H9 (cell line): Measurements from ENCODE around the gene UTP3. TPM values are rescaled to one million over a fixed set of nuclear protein-coding genes. Genes with fewer than 3 reads are reported as not detected.

ENCODE experiments used
- DNase-seq: peaks from one replicate; pipeline ENCODE4 v3.0.0-alpha.2; 2017
- H2AFZ ChIP-seq: one replicate; pipeline ENCODE4 v1.6.1; 2013; ENCODE audit warnings: mild to moderate bottlenecking, low read length, control low read depth, moderate library complexity
- H2AK5ac ChIP-seq: 2 replicates; pipeline ENCODE4 v1.6.1; 2013; ENCODE audit warnings: low read length, control low read depth, mixed read lengths; ENCODE audit not compliant: insufficient read length
- H2BK120ac ChIP-seq: one replicate; pipeline ENCODE4 v1.6.1; 2013; ENCODE audit warnings: low read depth, mild to moderate bottlenecking, low read length, control low read depth, inconsistent platforms; ENCODE audit not compliant: poor library complexity, severe bottlenecking
- H2BK12ac ChIP-seq: 2 replicates; pipeline ENCODE4 v1.6.1; 2013; ENCODE audit warnings: low read length, control low read depth, mixed read lengths, low read depth; ENCODE audit not compliant: insufficient read length
- H2BK15ac ChIP-seq: 2 replicates; pipeline ENCODE4 v1.6.1; 2013; ENCODE audit warnings: low read depth, low read length, control low read depth
- H2BK20ac ChIP-seq: one replicate; pipeline ENCODE4 v1.6.1; 2013; ENCODE audit warnings: low read depth, mild to moderate bottlenecking, low read length, control low read depth, inconsistent platforms; ENCODE audit not compliant: poor library complexity, severe bottlenecking
- H2BK5ac ChIP-seq: 2 replicates; pipeline ENCODE4 v1.6.1; 2013; ENCODE audit warnings: low read length, control low read depth, mixed read lengths; ENCODE audit not compliant: insufficient read length
- H3K14ac ChIP-seq: 2 replicates; pipeline ENCODE4 v1.6.1; 2013; ENCODE audit warnings: low read length, control low read depth; ENCODE audit not compliant: insufficient read depth
- H3K18ac ChIP-seq: 2 replicates; pipeline ENCODE4 v1.6.1; 2013; ENCODE audit warnings: low read depth, mild to moderate bottlenecking, mixed read lengths, low read length, control low read depth; ENCODE audit not compliant: insufficient read length
- H3K23ac ChIP-seq: 2 replicates; pipeline ENCODE4 v1.6.1; 2013; ENCODE audit warnings: low read length, control low read depth, mixed read lengths, low read depth; ENCODE audit not compliant: insufficient read length
- H3K23me2 ChIP-seq: 2 replicates; pipeline ENCODE4 v1.6.1; 2013; ENCODE audit warnings: low read depth, mild to moderate bottlenecking, mixed read lengths, low read length, control low read depth; ENCODE audit not compliant: insufficient read length, poor library complexity, severe bottlenecking
- H3K27ac ChIP-seq: 2 replicates; pipeline ENCODE4 v1.5.1; 2013; ENCODE audit warnings: low read length, control low read depth, mixed read lengths, low read depth; ENCODE audit not compliant: insufficient read length
- H3K27me3 ChIP-seq: 2 replicates; pipeline ENCODE4 v1.6.1; 2013; ENCODE audit warnings: low read length, control low read depth, inconsistent platforms; ENCODE audit not compliant: insufficient read depth
- H3K4ac ChIP-seq: 2 replicates; pipeline ENCODE4 v1.6.1; 2013; ENCODE audit warnings: low read depth, mild to moderate bottlenecking, control low read depth, inconsistent platforms, low read length, moderate library complexity
- H3K4me1 ChIP-seq: 2 replicates; pipeline ENCODE4 v1.6.1; 2013; ENCODE audit warnings: low read length, control low read depth, inconsistent platforms; ENCODE audit not compliant: insufficient read depth
- H3K4me2 ChIP-seq: 2 replicates; pipeline ENCODE4 v1.6.1; 2013; ENCODE audit warnings: low read length, control low read depth, mixed read lengths; ENCODE audit not compliant: insufficient read length, insufficient read depth
- H3K56ac ChIP-seq: 2 replicates; pipeline ENCODE4 v1.6.1; 2013; ENCODE audit warnings: low read depth, mild to moderate bottlenecking, mixed read lengths, low read length, control low read depth; ENCODE audit not compliant: insufficient read length
- H3K79me1 ChIP-seq: 2 replicates; pipeline ENCODE4 v1.6.1; 2013; ENCODE audit warnings: low read depth, mild to moderate bottlenecking, moderate library complexity, low read length, control low read depth, inconsistent platforms; ENCODE audit not compliant: insufficient read depth, poor library complexity, severe bottlenecking
- H3K79me2 ChIP-seq: 2 replicates; pipeline ENCODE4 v1.6.1; 2013; ENCODE audit warnings: low read length, control low read depth, inconsistent platforms; ENCODE audit not compliant: insufficient read depth
- H3K9ac ChIP-seq: 2 replicates; pipeline ENCODE4 v1.6.1; 2013; ENCODE audit warnings: low read length, control low read depth, mixed read lengths; ENCODE audit not compliant: insufficient read length; ENCODE audit errors: extremely low read depth
- H3K9me3 ChIP-seq: one replicate; pipeline ENCODE4 v1.6.1; 2013; ENCODE audit warnings: low read depth, low read length, inconsistent platforms; ENCODE audit not compliant: control insufficient read depth
- H3T11ph ChIP-seq: one replicate; pipeline ENCODE4 v1.6.1; 2013; ENCODE audit warnings: mild to moderate bottlenecking, low read length, control low read depth, inconsistent platforms
- H4K20me1 ChIP-seq: one replicate; pipeline ENCODE4 v1.6.1; 2013; ENCODE audit not compliant: control insufficient read depth, insufficient read length, insufficient read depth
- H4K5ac ChIP-seq: 2 replicates; pipeline ENCODE4 v1.6.1; 2013; ENCODE audit warnings: low read depth, mild to moderate bottlenecking, mixed read lengths, low read length, control low read depth; ENCODE audit not compliant: insufficient read length
- H4K8ac ChIP-seq: replicated peaks from 2 replicates; pipeline ENCODE4 v1.6.1; 2013; ENCODE audit warnings: low read length, control low read depth, mixed read lengths, low read depth; ENCODE audit not compliant: insufficient read length
- H4K91ac ChIP-seq: 2 replicates; pipeline ENCODE4 v1.6.1; 2013; ENCODE audit warnings: low read depth, mild to moderate bottlenecking, moderate library complexity, mixed read lengths, low read length, control low read depth; ENCODE audit not compliant: insufficient read length
- H3K27ac Mint-ChIP-seq, 3 experiments: 2 replicates in 2 of 3; 3 replicates in 1 of 3; pipeline ENCODE4 v1.8.0; 2020 to 2021; ENCODE audit warnings: mixed read lengths in 3 of 3, mild to moderate bottlenecking in 1 of 3, moderate library complexity in 1 of 3
- H3K27me3 Mint-ChIP-seq: 2 replicates; pipeline ENCODE4 v1.8.0; 2021; ENCODE audit warnings: low read depth, mild to moderate bottlenecking, moderate library complexity, mixed read lengths
- H3K36me3 Mint-ChIP-seq, 3 experiments: 2 replicates in 2 of 3; 3 replicates in 1 of 3; pipeline ENCODE4 v1.8.0; 2020 to 2021; ENCODE audit warnings: low read depth in 3 of 3, mixed read lengths in 3 of 3; ENCODE audit not compliant: insufficient read depth in 1 of 3
- H3K4me1 Mint-ChIP-seq, 2 experiments: 2 replicates each; pipeline ENCODE4 v1.8.0; 2020; ENCODE audit warnings: mixed read lengths in 2 of 2
- H3K4me3 Mint-ChIP-seq, 2 experiments: 2 replicates in 1 of 2; 3 replicates in 1 of 2; pipeline ENCODE4 v1.8.0; 2020 to 2021; ENCODE audit warnings: mild to moderate bottlenecking in 2 of 2, mixed read lengths in 2 of 2, moderate library complexity in 1 of 2
- H3K9me3 Mint-ChIP-seq, 2 experiments: 2 replicates in 1 of 2; 3 replicates in 1 of 2; pipeline ENCODE4 v1.8.0; 2020; ENCODE audit warnings: mild to moderate bottlenecking in 2 of 2, mixed read lengths in 2 of 2, moderate library complexity in 1 of 2
- WGBS: extraction: QIAGEN DNeasy Blood & Tissue Kit; methylation state at CpG from one replicate; pipeline ENCODE4 v1.1.7; 2013; ENCODE audit warnings: missing lambda C conversion rate, low lambda C conversion rate, mixed read lengths; ENCODE audit not compliant: insufficient read length; ENCODE audit errors: extremely low coverage; 5-methylcytosine and 5-hydroxymethylcytosine counted together
- total RNA-seq: library from RNA; stranded (reverse); gene quantifications from 2 replicates; pipeline ENCODE4 v1.2.1, GENCODE V29; 2021
- TF ChIP-seq, protein P1 (sequence below): fragments of 200-600 bp; sonication (generic); conservative IDR thresholded peaks from 3 replicates; pipeline ENCODE4 v1.8.0; 2021; ENCODE audit warnings: antibody characterized with exemption, mild to moderate bottlenecking

Gene UTP3
- total RNA-seq, 1 experiment from 2014 or later, result 49.3 TPM

DNA sequence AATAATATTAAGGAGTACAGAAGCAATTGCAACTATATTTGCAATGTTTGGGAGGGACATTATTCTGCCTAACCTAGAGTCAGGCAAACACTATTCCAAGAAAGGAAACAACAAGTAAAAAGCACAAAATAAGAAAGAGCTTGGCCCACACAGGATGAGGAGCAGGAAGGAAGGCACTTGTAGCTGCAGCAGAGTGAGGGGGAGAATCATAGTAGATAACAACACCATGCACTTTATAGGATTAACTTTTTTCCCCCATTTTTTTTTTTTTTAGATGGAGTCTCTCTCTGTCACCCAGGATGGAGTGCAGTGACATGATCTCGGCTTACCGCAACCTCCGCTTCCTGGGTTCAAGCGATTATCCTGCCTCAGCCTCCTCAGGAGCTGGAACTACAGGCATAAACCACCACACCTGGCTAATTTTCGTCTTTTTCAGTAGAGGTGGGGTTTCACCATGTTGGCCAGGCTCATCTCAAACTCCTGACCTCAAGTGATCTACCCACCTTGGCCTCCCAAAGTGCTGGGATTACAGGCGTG lies 11.7 kb upstream of the UTP3 start:
- no peaks in the 10 kb centered on the region for H3K36me3 Mint-ChIP-seq
- no peak overlapping the region for H4K5ac ChIP-seq
- H3K4me3 Mint-ChIP-seq, result no peak overlapping the region
- H3K9me3 ChIP-seq, result no peaks in the 10 kb centered on the region
- no peaks in the 10 kb centered on the region for H3K79me1 ChIP-seq
- DNase-seq, result no peak
- H3K27me3 Mint-ChIP-seq, result no peaks in the 10 kb centered on the region; the same call in 1 of the 2 replicates
- H3K79me2 ChIP-seq, result no peaks in the 10 kb centered on the region
- no peak overlapping the region for H2BK5ac ChIP-seq
- no peak overlapping the region for H3T11ph ChIP-seq
- H3K4ac ChIP-seq, result no peak overlapping the region
- H3K23ac ChIP-seq, result no peak overlapping the region
- no peak overlapping the region for H2BK12ac ChIP-seq
- TF ChIP-seq, protein P1, sequence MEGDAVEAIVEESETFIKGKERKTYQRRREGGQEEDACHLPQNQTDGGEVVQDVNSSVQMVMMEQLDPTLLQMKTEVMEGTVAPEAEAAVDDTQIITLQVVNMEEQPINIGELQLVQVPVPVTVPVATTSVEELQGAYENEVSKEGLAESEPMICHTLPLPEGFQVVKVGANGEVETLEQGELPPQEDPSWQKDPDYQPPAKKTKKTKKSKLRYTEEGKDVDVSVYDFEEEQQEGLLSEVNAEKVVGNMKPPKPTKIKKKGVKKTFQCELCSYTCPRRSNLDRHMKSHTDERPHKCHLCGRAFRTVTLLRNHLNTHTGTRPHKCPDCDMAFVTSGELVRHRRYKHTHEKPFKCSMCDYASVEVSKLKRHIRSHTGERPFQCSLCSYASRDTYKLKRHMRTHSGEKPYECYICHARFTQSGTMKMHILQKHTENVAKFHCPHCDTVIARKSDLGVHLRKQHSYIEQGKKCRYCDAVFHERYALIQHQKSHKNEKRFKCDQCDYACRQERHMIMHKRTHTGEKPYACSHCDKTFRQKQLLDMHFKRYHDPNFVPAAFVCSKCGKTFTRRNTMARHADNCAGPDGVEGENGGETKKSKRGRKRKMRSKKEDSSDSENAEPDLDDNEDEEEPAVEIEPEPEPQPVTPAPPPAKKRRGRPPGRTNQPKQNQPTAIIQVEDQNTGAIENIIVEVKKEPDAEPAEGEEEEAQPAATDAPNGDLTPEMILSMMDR, result no peak
- WGBS, result no CpG with 5 or more reads among the region's 6 CpGs
- H3K23me2 ChIP-seq, result no peaks in the 10 kb centered on the region
- no peak overlapping the region for H3K27ac ChIP-seq
- H4K8ac ChIP-seq, result no peak overlapping the region
- no peak overlapping the region for H3K14ac ChIP-seq
- no peak overlapping the region for H3K27ac Mint-ChIP-seq
- no peaks in the 10 kb centered on the region for H3K27me3 ChIP-seq
- H3K9ac ChIP-seq, result no peak overlapping the region
- H3K9me3 Mint-ChIP-seq, result no peaks in the 10 kb centered on the region
- H2AFZ ChIP-seq, result no peak overlapping the region
- no peak overlapping the region for H2BK20ac ChIP-seq
- no peak overlapping the region for H2BK15ac ChIP-seq
- no peak overlapping the region for H2AK5ac ChIP-seq
- H3K56ac ChIP-seq, result no peak overlapping the region
- H3K4me2 ChIP-seq, result no peak overlapping the region
- H3K4me1 Mint-ChIP-seq, result no peaks in the 10 kb centered on the region
- no peaks in the 10 kb centered on the region for H4K20me1 ChIP-seq
- H4K91ac ChIP-seq, result no peak overlapping the region
- H2BK120ac ChIP-seq, result no peak overlapping the region
- H3K4me1 ChIP-seq, result no peaks in the 10 kb centered on the region
- H3K18ac ChIP-seq, result no peak overlapping the region
